GM12878 (cell line): Measurements from ENCODE around the gene MDGA2.

ENCODE experiments used
- CEBPB ChIP-seq, 2 experiments: fragments of 150-350 bp in 1 of 2; IDR thresholded peaks; 2 replicates each; pipeline ENCODE4 v1.6.1; 2012 to 2014; ENCODE audit warnings: low read depth in 2 of 2, low read length in 2 of 2, borderline replicate concordance in 1 of 2, inconsistent platforms in 1 of 2
- SRF ChIP-seq, 2 experiments: IDR thresholded peaks; 2 replicates each; pipeline ENCODE4 v1.6.1; 2011; ENCODE audit warnings: low read depth in 2 of 2, low read length in 2 of 2, mild to moderate bottlenecking in 1 of 2, moderate library complexity in 1 of 2
- ZNF274 ChIP-seq: IDR thresholded peaks from one replicate; pipeline ENCODE4 v1.8.0; 2011; ENCODE audit not compliant: insufficient read length, insufficient read depth
- TF ChIP-seq, protein P1 (sequence below), 3 experiments: IDR thresholded peaks in 2 of 3; conservative IDR thresholded peaks in 1 of 3; 2 replicates each; pipeline ENCODE4 v1.5.1; 2011; ENCODE audit warnings: low read depth in 3 of 3, low read length in 3 of 3, mild to moderate bottlenecking in 3 of 3, control low read depth in 2 of 3, moderate library complexity in 2 of 3, inconsistent platforms in 1 of 3, mixed read lengths in 1 of 3; ENCODE audit not compliant: control insufficient read depth in 2 of 3, insufficient read depth in 1 of 3; ENCODE audit errors: extremely low read depth in 1 of 3

DNA sequence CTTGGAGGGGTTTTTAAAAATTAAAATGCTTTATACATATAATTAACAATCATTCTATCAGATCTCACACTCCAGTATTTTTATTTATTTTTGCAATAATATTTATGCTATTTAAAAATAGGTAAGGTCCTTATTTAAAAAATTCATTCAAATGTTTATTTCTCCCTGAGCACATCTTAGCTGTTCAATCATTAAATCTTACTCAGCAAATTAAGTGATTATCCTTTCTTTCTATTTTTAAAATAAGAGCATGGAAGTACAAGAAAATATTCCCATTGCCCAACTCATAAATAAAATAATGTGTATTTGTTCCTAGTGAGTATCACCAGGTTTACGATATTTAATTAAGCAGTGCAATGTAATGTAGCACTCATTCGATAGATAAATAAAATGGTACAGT lies 666.7 kb downstream of the MDGA2 start:
- TF ChIP-seq, protein P1, sequence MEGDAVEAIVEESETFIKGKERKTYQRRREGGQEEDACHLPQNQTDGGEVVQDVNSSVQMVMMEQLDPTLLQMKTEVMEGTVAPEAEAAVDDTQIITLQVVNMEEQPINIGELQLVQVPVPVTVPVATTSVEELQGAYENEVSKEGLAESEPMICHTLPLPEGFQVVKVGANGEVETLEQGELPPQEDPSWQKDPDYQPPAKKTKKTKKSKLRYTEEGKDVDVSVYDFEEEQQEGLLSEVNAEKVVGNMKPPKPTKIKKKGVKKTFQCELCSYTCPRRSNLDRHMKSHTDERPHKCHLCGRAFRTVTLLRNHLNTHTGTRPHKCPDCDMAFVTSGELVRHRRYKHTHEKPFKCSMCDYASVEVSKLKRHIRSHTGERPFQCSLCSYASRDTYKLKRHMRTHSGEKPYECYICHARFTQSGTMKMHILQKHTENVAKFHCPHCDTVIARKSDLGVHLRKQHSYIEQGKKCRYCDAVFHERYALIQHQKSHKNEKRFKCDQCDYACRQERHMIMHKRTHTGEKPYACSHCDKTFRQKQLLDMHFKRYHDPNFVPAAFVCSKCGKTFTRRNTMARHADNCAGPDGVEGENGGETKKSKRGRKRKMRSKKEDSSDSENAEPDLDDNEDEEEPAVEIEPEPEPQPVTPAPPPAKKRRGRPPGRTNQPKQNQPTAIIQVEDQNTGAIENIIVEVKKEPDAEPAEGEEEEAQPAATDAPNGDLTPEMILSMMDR (IDR thresholded peaks at IDR 0.05 in 2 of 3, conservative IDR thresholded peaks at IDR 0.05 in 1 of 3; ENCODE audit: control insufficient read depth in 2 of 3, extremely low read depth in 1 of 3, insufficient read depth in 1 of 3, low read depth in 3 of 3, low read length in 3 of 3) = no peak
- TF ChIP-seq SRF (IDR thresholded peaks at IDR 0.05; ENCODE audit: low read depth in 2 of 2, low read length in 2 of 2) (no peak), CEBPB (IDR thresholded peaks at IDR 0.05; ENCODE audit: borderline replicate concordance in 1 of 2, low read depth in 2 of 2, low read length in 2 of 2) (no peak), ZNF274 (no peak)
